Measurements from ENCODE around the gene PLB1.
A peak's percentile ranks its signal among the peaks of the same experiment; 100 is the strongest.

PLB1 gene

DNA sequence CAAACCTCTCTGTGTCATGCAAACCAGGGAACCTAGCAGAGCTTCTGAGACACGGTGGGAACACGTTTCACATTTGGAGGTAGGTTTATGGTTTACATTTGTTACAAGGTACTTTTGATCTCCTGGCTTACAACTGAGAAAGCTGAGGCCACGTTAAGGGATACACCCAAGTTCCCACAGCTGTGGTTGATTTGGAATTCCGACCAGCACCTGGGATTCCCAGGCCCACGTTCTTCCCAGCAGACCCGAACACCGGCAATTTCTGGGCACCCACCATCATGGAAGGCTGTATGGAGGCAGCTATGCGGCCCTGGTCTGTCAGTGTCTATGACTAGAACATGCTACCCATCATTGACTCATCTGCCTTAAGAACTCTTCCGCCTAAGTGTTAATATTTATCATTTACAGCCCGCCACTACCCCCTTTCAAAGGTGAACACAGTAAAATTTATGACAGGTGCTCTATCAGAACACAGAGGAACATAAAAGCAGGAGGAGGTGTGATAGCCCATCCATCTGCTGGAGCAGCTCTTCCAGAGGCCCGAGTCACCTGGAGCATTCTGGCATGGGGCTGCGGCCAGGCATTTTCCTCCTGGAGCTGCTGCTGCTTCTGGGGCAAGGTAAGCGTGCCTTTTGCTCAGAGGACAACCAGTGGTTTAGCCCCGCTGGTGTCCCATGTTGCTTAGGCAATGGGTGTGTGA is at the start of gene PLB1:
PLB1 (plus strand) TSS at position 510 of the 700 bp plus-strand sequence; CDS start at position 565, 55 bp downstream.
- no peak for DNase-seq

DNA sequence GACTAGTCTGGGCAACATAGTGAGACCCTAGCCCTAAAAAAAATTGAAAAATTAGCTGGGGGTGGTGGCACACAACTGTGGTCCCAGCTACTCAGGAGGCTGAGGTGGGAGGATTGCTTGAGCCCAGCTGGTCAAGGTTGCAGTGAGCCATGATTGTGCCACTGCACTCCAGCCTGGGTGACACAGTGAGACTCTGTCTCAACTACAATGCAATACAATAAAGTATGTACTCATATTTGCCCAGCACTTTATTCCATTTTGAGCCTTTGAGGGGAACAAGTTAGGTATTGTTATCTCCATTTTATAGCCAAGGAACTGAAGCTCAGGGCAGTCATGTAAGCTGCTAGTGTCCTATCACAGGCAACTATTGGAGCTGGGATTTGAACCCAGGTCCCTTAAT is 49.3 kb upstream of the PLB1 start:
- DNase-seq, result no peak

DNA sequence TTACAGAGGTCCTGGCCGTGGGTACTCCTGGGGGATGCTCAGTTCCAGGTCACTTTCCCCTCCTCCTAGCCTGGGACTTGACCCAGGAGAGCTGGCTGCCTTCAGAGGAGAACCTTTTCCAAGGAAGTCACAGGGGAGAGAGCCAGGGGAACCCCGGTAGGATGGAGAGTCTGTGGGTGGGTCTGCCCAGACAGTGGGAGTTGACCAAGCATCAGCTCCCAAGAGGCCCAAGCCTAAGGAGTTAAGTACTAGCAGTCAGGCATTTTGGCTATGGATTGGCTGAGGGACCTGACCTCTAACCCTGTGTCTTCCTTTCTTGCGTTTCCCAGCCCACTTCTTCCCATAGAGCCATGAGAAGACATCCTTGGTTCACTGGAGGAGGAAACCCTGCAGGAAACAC is 48.8 kb upstream of the PLB1 start:
- DNase-seq, result peak in 1 of 2 experiments; percentile 33

GRCh38 chr2:28447943-28448792 is 47.7 kb upstream of the PLB1 start:
- DNase-seq, result peak; percentile 58 to 64

GRCh38 chr2:28448793-28449100 is 47.1 kb upstream of the PLB1 start:
- DNase-seq, result peak in 1 of 2 experiments; percentile 61

- peak; percentile 52 for DNase-seq
These were observed 46.8 kb upstream of the PLB1 start for GRCh38 chr2:28449126-28449487.

DNA sequence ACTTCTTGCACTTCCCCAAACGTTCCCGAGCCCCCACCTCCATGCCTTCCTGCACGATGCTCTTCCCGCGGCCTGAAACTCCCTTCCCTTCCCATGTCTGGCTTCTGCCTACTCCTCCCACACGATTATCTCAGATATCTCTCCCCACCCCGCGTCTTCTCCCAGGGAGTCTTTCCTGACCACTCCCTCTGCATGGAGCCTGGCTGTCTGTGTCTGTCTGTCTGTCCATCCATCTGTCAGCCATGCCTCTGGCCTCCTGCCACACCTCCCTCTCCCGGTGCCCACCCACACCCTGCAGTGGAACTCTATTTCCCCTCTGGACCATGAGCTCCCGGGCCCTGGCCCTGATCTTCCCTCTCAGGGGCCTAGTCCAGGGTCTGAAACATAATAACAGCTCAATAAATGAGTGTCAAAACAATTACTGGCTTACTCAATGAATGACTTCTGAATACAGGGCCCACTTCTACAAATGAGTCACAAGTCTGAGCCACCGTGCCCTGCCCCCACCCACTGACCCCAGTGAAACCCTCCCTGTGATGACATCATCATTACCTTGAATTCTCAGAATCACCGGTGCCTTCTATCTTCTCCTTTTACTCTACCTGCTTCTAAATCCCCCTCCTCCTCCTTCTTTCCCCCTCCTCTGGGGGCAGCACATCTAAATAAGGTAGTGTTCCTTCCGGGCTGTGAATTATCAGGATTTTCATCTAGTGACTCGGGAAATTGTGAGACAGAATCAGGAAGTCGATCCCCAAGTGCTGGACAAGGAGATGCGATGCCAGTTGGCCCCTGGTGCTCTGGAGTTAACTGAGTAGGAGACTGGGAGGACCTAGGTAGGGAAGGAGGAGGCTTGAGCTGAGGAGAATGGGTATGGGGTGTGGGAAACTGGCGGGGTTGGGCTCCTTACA is 46.1 kb upstream of the PLB1 start:
- peak; percentile 92 to 94 for DNase-seq

DNA sequence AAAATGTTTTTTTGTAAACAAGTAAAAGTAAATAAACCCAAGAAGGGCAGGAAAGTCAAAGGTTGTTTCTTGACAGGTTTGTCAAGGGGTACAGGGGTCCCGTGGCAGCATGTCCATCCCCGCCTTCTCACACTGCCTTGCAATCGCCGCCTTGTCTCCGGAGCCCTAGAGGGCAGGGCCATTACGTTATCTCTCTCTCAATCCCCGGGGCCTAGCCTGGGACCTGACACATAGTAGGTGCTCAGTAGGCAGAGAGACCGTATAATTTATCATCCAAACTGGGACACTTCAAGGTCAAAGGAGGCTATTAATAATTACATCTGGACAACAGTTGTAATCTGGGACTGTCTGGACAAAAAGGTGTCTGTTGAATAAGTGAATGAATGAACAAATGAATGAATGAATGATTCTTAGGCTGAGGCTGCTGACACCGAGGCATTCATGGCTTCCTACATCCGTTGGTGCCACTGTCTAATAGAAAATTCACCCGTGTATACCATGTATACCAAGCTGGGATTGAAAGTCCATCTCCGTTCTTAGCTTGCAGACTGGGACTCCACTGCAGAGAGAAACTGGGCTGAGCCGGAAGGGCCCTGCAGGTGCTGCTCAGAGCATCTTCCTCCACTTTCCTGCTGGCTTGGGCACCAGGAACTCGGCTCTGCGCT is 44.8 kb upstream of the PLB1 start:
- DNase-seq, result no peak

- DNase-seq, result peak in 1 of 2 experiments; percentile 44
These were observed 43.9 kb upstream of the PLB1 start for GRCh38 chr2:28451793-28452533.

GRCh38 chr2:28452534-28453081 is 43.3 kb upstream of the PLB1 start:
- DNase-seq, result peak; percentile 91 to 92

- DNase-seq, result no peak
These were observed 42.5 kb upstream of the PLB1 start for GRCh38 chr2:28453396-28453795.

DNA sequence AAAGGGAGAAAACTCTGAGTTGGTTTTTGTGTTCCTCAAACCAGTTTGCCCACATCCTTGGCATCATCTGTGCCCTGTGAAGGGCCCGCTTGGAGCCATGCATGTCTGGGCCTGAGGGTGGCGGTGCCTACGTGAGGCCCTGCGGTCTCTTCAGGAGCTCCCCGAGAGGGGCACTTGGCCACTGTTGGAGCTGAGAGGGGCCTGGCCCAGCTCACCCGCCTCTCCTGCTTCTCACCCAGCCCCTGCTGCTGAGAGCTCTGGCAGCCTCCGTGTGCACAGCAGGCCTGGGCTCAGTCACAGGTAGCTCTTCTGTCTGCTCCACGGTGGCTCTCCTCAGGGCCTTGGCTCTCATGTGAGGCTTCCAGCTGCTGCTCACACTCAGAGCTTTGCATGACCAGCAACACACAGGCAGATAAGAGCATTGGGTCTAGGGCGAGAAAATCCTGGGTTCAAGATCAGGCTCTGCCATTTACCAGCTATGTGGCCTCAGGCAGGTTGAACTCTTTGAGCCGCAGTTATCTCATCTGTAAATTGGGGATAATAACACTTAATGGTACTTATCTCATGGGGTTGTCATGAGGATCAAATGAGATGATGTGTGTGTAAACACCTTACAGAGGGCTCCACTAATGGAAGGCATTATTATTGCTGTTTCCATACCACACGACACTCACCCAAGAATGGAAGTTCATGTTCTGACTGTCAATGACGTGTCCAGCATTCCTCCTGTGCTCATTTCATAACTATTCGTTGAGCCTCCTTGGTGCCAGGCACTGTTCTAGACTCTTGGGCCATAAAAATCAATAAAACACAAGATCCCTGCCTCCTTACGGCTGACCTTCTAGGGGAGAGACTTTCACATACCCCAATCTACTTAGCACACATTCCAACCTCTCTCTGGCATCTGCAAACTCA is 41.6 kb upstream of the PLB1 start:
- DNase-seq, result no peak

DNA sequence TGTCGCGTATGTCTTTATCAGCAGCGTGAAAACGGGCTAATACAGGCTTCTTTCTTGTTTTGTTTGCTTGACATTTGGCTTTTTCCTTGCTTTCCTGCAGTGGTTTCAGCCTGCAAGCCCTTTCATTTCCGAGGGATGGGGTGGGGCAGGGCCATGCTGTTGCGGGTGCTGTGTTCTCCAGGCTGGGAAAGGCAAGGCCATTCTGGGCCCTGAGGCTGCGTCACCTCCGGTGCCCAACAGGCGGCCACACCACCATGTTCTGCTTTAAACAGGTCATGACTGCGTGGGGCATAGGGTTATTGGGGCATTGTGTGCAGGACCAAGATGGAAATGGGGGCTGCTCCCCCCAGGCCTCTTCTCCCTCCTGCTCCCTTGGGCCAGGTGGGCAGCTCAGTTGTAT is 38.6 kb upstream of the PLB1 start:
- DNase-seq, result no peak

DNA sequence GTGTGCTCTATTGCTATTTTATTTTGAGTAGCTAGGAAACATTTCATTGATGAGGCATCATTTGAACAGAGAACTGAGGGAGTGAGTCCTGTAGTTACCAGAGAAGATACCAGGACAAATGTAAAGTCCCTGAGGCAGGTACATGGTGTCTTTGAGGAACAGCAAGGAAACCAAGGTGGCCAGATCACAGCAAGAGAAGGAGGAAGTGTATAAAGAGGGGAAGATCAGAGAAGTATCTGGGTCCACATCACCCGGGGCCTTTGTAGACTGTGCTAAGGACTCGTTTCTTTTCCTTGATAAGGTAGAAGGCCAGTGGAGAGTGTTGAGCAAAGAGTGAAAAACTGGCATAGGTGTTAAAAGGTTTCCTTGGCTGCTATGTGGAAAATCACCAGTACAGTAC is 34.8 kb upstream of the PLB1 start:
- no peak for DNase-seq

DNA sequence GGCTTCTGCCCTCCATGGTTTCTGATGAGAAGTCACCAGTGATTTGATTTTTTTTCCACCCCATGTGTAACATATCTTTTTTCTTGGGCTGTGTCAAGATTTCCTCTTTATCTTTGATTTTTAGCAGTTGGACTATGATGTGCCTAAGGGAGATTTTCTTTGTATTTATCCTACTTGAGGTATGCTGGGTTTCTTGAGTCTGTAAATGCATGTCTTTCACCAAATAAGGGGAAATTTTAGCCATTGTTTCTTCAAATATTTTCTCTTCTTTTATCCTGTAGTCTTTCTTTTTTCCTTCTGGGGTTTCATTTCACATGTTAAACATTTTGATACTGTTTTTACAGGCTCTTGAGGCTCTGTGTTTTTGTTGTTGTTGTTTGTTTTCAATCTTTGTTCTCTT is 33.7 kb upstream of the PLB1 start:
- no peak for DNase-seq

- DNase-seq, result no peak
These were observed 32.5 kb upstream of the PLB1 start for GRCh38 chr2:28463211-28463816.

DNA sequence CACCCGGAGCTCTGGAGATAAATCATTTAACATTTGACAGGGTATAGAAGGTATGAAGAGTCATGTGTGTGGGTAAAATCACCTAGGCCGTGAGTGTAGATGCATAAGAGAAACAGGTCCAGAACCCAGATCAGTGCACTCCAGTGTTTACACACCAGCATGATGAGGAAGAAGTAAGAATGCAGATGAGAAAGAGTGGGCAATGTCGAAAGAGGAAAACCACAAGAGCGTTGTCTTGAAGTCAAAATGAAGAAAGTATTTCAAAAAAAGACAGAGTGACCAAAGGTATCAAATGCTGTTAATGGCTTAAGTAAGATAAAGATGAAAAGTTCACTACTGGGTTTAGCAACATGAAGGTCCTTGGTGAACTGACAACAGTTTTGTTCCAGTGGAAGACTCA is 32.0 kb upstream of the PLB1 start:
- no peak for DNase-seq

GRCh38 chr2:28465148-28465885 is 30.5 kb upstream of the PLB1 start:
- DNase-seq, result no peak

GRCh38 chr2:28469304-28469703 is 26.6 kb upstream of the PLB1 start:
- no peak for DNase-seq

Measured in activated T-cell treated with anti-CD3 and anti-CD28 coated beads, Interleukin-2, amount 50 U/mL, for 48 hours (primary cell).